AG09319 (cell line): ENCODE measurements around the gene FAM177A1.
"Not testable (repeated sequence)": the region's sequence is repeated elsewhere in the genome, so short reads cannot be mapped to it uniquely, and the experiment has no call there.

Experiments used
- DNase-seq: peaks from one replicate; pipeline ENCODE4 v3.0.0-alpha.2; 2010; ENCODE audit warnings: low read depth; ENCODE audit errors: extremely low read depth
- TF ChIP-seq, protein P1 (sequence below): IDR thresholded peaks from 2 replicates; pipeline ENCODE4 v1.5.1; 2011; ENCODE audit warnings: low read depth, mild to moderate bottlenecking, inconsistent platforms, low read length, moderate library complexity

The FAM177A1 gene

DNA sequence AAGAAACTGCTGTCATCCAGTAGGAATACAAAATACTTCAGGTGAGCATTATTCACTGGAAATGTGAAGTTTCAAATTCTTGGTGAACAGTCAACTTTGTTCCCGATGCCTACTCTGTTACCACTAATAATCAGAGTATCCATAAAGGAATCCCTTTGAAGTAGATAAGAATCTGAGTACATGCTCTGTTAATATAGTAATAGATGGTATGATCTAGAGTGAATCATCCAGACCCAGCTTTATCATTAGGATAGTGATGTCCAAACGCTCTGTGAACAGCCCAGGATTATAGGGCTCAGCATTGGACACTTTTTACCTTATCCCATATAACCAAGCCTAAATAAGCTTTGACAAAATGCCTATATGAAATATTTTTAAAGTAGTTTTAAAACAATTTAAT is 42.4 kb downstream of the FAM177A1 start:
- no peak for DNase-seq
- TF ChIP-seq, protein P1, sequence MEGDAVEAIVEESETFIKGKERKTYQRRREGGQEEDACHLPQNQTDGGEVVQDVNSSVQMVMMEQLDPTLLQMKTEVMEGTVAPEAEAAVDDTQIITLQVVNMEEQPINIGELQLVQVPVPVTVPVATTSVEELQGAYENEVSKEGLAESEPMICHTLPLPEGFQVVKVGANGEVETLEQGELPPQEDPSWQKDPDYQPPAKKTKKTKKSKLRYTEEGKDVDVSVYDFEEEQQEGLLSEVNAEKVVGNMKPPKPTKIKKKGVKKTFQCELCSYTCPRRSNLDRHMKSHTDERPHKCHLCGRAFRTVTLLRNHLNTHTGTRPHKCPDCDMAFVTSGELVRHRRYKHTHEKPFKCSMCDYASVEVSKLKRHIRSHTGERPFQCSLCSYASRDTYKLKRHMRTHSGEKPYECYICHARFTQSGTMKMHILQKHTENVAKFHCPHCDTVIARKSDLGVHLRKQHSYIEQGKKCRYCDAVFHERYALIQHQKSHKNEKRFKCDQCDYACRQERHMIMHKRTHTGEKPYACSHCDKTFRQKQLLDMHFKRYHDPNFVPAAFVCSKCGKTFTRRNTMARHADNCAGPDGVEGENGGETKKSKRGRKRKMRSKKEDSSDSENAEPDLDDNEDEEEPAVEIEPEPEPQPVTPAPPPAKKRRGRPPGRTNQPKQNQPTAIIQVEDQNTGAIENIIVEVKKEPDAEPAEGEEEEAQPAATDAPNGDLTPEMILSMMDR = no peak

GRCh38 chr14:35094645-35095044 is 48.6 kb downstream of the FAM177A1 start:
- DNase-seq = not testable (repeated sequence)

DNA sequence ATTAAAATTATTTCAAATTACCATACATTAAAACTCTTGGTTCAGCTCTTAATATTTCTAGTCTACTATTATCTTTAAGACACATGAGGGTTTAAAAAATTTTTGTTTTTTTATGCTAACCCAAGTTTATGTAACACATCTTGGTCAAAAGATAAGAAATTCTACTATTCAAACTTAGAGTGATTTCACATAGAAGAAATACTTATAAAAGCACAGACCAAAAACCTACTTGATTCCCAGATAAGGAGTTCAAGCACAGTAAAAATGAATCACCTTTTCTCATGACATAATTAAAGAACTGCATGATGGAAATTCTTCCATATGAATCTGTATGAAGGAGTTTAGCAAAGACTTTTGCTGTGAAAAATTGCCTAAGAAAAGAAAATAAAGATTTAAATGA is 61.8 kb downstream of the FAM177A1 start:
- TF ChIP-seq, protein P1 = no peak
- no peak for DNase-seq

DNA sequence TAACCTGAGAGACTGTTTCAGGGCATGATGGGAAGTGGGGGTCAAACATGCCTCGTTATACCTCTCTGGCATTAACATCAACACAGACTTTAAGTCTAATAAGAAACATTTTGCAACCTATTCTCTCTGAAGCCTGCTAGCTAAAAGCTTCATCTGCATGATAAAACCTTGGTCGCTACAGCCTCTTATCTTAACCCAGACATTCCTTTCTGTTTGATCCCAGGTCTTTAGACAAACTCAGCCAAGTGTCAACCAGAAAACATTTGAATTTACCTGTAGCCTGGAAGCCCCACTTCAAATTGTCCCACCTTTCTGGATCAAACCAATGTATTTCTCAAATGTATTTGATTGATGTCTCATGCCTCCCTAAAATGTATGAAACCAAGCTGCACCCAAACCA is 66.6 kb downstream of the FAM177A1 start:
- TF ChIP-seq, protein P1 = no peak
- no peak for DNase-seq

DNA sequence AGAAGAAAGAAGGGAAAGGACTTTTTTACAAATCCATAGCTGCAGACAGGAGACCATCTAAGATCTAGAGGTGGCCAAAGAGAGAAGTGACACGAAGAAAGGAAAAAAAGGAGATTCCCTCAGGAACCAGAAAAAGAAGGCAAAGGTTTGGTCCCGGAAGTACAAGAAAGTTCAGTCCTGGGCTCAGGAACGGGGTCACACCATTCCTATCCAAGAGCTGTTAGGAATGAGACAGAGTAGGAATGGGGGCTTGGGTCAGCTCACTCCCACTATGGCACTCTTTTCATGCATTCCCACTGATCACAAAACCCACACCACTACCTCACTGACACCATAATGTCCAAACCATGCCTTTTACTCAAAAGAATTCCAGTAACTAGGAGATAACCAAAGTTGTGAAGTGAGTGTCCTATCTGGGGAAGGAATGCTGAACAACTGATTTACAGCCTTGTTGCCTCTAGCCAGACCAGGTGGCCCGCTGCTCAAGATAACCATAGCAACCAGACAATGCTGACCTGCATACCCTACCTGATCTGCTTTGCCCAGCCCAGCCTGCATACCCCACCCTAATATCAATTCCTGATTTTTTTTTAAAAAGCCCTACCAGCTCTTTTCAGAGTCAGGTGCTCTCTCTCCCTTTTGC is 67.4 kb downstream of the FAM177A1 start:
- TF ChIP-seq, protein P1 = no peak
- no peak for DNase-seq

DNA sequence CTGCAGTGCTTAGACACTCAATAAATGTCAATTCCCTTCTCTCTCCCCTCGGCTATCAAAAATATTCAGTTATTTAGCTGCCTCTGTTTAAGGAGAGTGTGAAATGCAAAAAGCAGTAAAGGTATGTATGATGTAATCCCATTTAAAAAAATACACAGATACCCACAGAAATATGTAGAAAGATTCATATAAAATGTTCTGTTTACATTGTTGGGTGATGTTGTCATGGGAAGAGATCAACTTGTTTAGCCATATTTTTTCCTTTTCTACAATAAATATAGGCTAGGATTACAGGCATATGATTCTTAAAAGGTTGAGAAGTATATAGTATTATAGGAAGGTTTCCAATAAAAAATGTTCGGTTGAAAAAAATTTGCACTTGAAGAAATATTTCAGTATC is 68.0 kb downstream of the FAM177A1 start:
- TF ChIP-seq, protein P1 = no peak
- DNase-seq = no peak

DNA sequence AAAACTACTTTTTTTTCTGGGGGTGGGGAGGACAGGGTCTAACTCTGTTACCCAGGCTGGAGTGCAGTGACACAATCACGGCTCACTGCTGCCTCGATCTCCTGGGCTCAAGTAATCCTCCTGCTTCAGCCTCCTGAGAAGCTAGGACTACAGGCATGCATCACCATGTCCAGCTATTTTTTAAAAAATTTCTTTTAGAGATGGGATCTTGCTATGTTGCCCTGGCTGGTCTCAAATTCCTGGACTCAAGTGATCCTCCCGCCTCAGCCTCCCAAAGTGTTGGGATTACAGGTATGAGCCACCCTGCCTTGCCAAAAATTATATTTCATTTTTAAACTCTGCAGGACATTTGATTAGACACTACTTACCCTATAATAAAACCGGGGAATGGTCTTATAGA is 70.2 kb downstream of the FAM177A1 start:
- TF ChIP-seq, protein P1 = no peak
- no peak for DNase-seq

DNA sequence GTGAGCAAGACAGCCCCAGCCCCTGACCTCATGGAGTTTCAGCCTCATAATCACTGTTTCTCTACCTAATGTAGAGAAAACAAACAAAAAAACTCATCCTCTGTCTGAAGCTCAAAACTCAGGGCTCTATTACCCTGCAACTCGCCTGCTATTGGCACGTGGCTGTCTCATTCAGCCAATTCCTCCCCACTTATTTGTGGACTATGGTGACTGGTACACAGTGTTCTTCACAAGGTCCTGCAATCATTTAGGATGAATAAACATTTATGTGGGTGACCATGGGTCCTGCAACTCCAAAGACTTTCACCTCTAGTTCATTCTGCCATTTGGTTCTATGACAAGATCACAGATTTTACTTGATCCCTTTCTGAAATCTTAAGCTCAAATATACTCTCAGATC is 71.0 kb downstream of the FAM177A1 start:
- no peak for DNase-seq
- TF ChIP-seq, protein P1 = no peak
